HepG2 (cell line): ENCODE data around the gene VEGFB. TPM values are rescaled to one million over a fixed set of nuclear protein-coding genes. Genes with fewer than 3 reads are reported as not detected.

ENCODE experiments used
- AGO2 ChIP-seq: fragments of 200-400 bp; formaldehyde crosslinking; optimal IDR thresholded peaks from 2 replicates; pipeline ENCODE3; 2017; ENCODE audit warnings: mild to moderate bottlenecking, low read depth, low read length, moderate library complexity
- CCDC6 ChIP-seq: sonication (generic); formaldehyde crosslinking; IDR thresholded peaks from 2 replicates; pipeline ENCODE4 v1.8.1; 2022; ENCODE audit warnings: mild to moderate bottlenecking, missing genetic modification reagents, moderate library complexity
- CERS6 ChIP-seq: sonication (generic); formaldehyde crosslinking; IDR thresholded peaks from 2 replicates; pipeline ENCODE4 v1.5.0; 2020; ENCODE audit warnings: missing genetic modification reagents
- FIP1L1 ChIP-seq: fragments of 200-400 bp; formaldehyde crosslinking; IDR thresholded peaks from 2 replicates; pipeline ENCODE4 v1.6.1; 2018; ENCODE audit warnings: low read depth, mild to moderate bottlenecking, low read length, moderate library complexity, borderline replicate concordance; ENCODE audit not compliant: insufficient read depth
- JUND ChIP-seq: sonication (generic); formaldehyde crosslinking; IDR thresholded peaks from 2 replicates; pipeline ENCODE4 v1.8.0; 2022; ENCODE audit warnings: mild to moderate bottlenecking, missing genetic modification reagents
- MIXL1 ChIP-seq: IDR thresholded peaks from 2 replicates; pipeline ENCODE4 v1.6.1; 2016
- MXD1 ChIP-seq: sonication (generic); formaldehyde crosslinking; IDR thresholded peaks from 2 replicates; pipeline ENCODE4 v1.4.0; 2020; ENCODE audit warnings: mild to moderate bottlenecking, missing genetic modification reagents
- NAIF1 ChIP-seq: sonication (generic); formaldehyde crosslinking; IDR thresholded peaks from 2 replicates; pipeline ENCODE4 v1.5.0; 2020; ENCODE audit warnings: mild to moderate bottlenecking, missing genetic modification reagents, borderline replicate concordance
- POLR2G ChIP-seq: fragments of 200-400 bp; formaldehyde crosslinking; IDR thresholded peaks from 2 replicates; pipeline ENCODE4 v1.6.1; 2018; ENCODE audit warnings: mild to moderate bottlenecking, low read depth, low read length, moderate library complexity
- RBM22 ChIP-seq: fragments of 200-400 bp; formaldehyde crosslinking; optimal IDR thresholded peaks from 2 replicates; pipeline ENCODE3; 2017; ENCODE audit warnings: mild to moderate bottlenecking, low read length, moderate library complexity
- RXRB ChIP-seq: IDR thresholded peaks from 2 replicates; pipeline ENCODE4 v1.6.1; 2016; ENCODE audit warnings: borderline replicate concordance, missing genetic modification reagents, missing compliant biosample characterization
- SMAD9 ChIP-seq: sonication (generic); formaldehyde crosslinking; IDR thresholded peaks from 2 replicates; pipeline ENCODE4 v1.5.1; 2020; ENCODE audit warnings: mild to moderate bottlenecking, missing genetic modification reagents
- TFDP1 ChIP-seq: IDR thresholded peaks from 2 replicates; pipeline ENCODE4 v1.6.1; 2016; ENCODE audit warnings: missing compliant biosample characterization, missing genetic modification reagents, borderline replicate concordance
- THAP9 ChIP-seq: sonication (generic); formaldehyde crosslinking; IDR thresholded peaks from 2 replicates; pipeline ENCODE4; 2020; ENCODE audit warnings: missing genetic modification reagents, mild to moderate bottlenecking, borderline replicate concordance
- TOPORS ChIP-seq: sonication (generic); formaldehyde crosslinking; IDR thresholded peaks from 2 replicates; pipeline ENCODE4 v1.8.0; 2023; ENCODE audit warnings: mild to moderate bottlenecking, missing genetic modification reagents
- ZBTB2 ChIP-seq: sonication (generic); formaldehyde crosslinking; IDR thresholded peaks from 2 replicates; pipeline ENCODE4 v1.8.0; 2022; ENCODE audit warnings: low read depth, missing genetic modification reagents
- ZBTB44 ChIP-seq: sonication (generic); formaldehyde crosslinking; IDR thresholded peaks from 2 replicates; pipeline ENCODE4 v1.4.0; 2020; ENCODE audit warnings: missing genetic modification reagents
- ZFP37 ChIP-seq: sonication (generic); formaldehyde crosslinking; IDR thresholded peaks from 2 replicates; pipeline ENCODE4 v1.4.0; 2020; ENCODE audit warnings: missing genetic modification reagents, borderline replicate concordance
- ZNF18 ChIP-seq: sonication (generic); formaldehyde crosslinking; IDR thresholded peaks from 2 replicates; pipeline ENCODE4 v1.8.0; 2022; ENCODE audit warnings: mild to moderate bottlenecking, missing genetic modification reagents; ENCODE audit not compliant: insufficient replicate concordance
- ZNF781 ChIP-seq: sonication (generic); formaldehyde crosslinking; IDR thresholded peaks from 2 replicates; pipeline ENCODE4 v1.5.1; 2020; ENCODE audit warnings: borderline replicate concordance, mild to moderate bottlenecking, missing genetic modification reagents; ENCODE audit errors: not compliant biosample characterization
- polyA plus RNA-seq, 8 experiments: library from polyadenylated mRNA; depleted of rRNA in 3 of 8; stranded (reverse) in 7 of 8; unstranded in 1 of 8; fragments of >200 nt; fragmentation: Illumina TruSeq in 4 of 8; extraction: Trizol in 4 of 8; gene quantifications; 2 replicates each; pipeline versions ENCODE4 v1.2.1 to v1.2.3, GENCODE V29; 2011 to 2016; ENCODE audit warnings: low read depth in 4 of 8, missing spikeins in 1 of 8, mixed read lengths in 1 of 8; ENCODE audit not compliant: insufficient read depth in 1 of 8
- total RNA-seq, 5 experiments: library from RNA; depleted of rRNA; stranded (reverse); fragments of >200 nt; fragmentation: Illumina TruSeq; extraction: Trizol; gene quantifications; 2 replicates each; pipeline ENCODE4 v1.2.3, GENCODE V29; 2016; ENCODE audit warnings: low read depth in 1 of 5

VEGFB gene
- total and polyA plus RNA-seq, 2 of the 13 experiments (the other 11 are each of a cell fraction or from before 2014, with no cell fraction given) = 9.0 to 11.3 TPM

GRCh38 chr11:64244966-64245365, 10.6 kb downstream of the VEGFB start (continued):
- TF ChIP-seq THAP9 (CRISPR knock-in tag) (no peak), ZBTB2 (CRISPR knock-in tag) (no peak), POLR2G (peak; percentile 21; the same call in 1 of the 2 replicates), TOPORS (CRISPR knock-in tag) (no peak), ZNF781 (CRISPR knock-in tag) (no peak), NAIF1 (CRISPR knock-in tag) (no peak), TFDP1 (CRISPR knock-in tag) (no peak), MXD1 (CRISPR knock-in tag) (no peak), RXRB (no peak), ZNF18 (CRISPR knock-in tag) (no peak), SMAD9 (CRISPR knock-in tag) (no peak), AGO2 (peak; percentile 51), RBM22 (peak; percentile 79), CERS6 (CRISPR knock-in tag) (no peak), ZFP37 (CRISPR knock-in tag) (no peak), ZBTB44 (CRISPR knock-in tag) (no peak), FIP1L1 (no peak), MIXL1 (no peak), JUND (CRISPR knock-in tag) (no peak), CCDC6 (no peak)
